Calu3 (cell line): Measurements from ENCODE around the gene CTIF. TPM values are rescaled to one million over a fixed set of nuclear protein-coding genes. Genes with fewer than 3 reads are reported as not detected.

ENCODE experiments used
- BruUV-seq: library from RNA; stranded (reverse); fragments of 400-500 nt; replicated peaks from 2 replicates; lab custom pipeline; 2021; lab: Mats Ljungman, UMichigan
- CTCF ChIA-PET: fragments of 300-600 bp; sonication (Branson Sonifier 250); formaldehyde crosslinking; loops from one replicate; lab custom pipeline; 2022; ENCODE audit warnings: antibody characterized with exemption; lab: Charles Lee
- DNase-seq: peaks from one replicate; pipeline ENCODE4 v3.0.0; 2022
- H3K27ac Mint-ChIP-seq: one replicate; pipeline ENCODE4 v1.8.0; 2022; ENCODE audit warnings: mixed read lengths; ENCODE audit not compliant: unreplicated experiment
- H3K27me3 Mint-ChIP-seq: one replicate; pipeline ENCODE4 v1.8.0; 2022; ENCODE audit warnings: mixed read lengths; ENCODE audit not compliant: unreplicated experiment
- H3K36me3 Mint-ChIP-seq: one replicate; pipeline ENCODE4 v1.8.0; 2022; ENCODE audit warnings: mild to moderate bottlenecking, moderate library complexity, mixed read lengths; ENCODE audit not compliant: insufficient read depth, unreplicated experiment
- H3K4me1 Mint-ChIP-seq: one replicate; pipeline ENCODE4 v1.8.0; 2022; ENCODE audit warnings: mild to moderate bottlenecking, low read depth, mixed read lengths; ENCODE audit not compliant: unreplicated experiment
- H3K4me3 Mint-ChIP-seq: one replicate; pipeline ENCODE4 v1.8.0; 2022; ENCODE audit warnings: mild to moderate bottlenecking, low read depth, moderate library complexity, mixed read lengths; ENCODE audit not compliant: unreplicated experiment
- H3K9me3 Mint-ChIP-seq: one replicate; pipeline ENCODE4 v1.8.0; 2022; ENCODE audit warnings: low read depth, mixed read lengths; ENCODE audit not compliant: unreplicated experiment
- CTCF ChIP-seq: fragments of 200-600 bp; IDR thresholded peaks from one replicate; pipeline ENCODE4 v1.8.0; 2022; ENCODE audit warnings: antibody characterized with exemption; ENCODE audit not compliant: unreplicated experiment
- intact Hi-C: fragments of 100-400 bp; cut with micrococcal nuclease; formaldehyde crosslinking; loops from one replicate; pipeline ENCODE4 v1.10.0; 2022; ENCODE audit not compliant: unreplicated experiment
- microRNA-seq: library from miRNA; unstranded; fragments of <30 nt; microRNA quantifications from one replicate; pipeline ENCODE4 v1.2.0, GENCODE V29; 2022
- total RNA-seq: library from RNA; stranded (reverse); gene quantifications from 2 replicates; pipeline ENCODE4 v1.2.3, GENCODE V29; 2022

The CTIF gene
- total RNA-seq, 1 experiment from 2014 or later = 40.8 TPM

GRCh38 chr18:48909721-48910120, 370.9 kb downstream of the CTIF start:
- no TSS peak for BruUV-seq
- Mint-ChIP-seq H3K27ac (no peak overlapping the region), H3K27me3 (no peaks in the 10 kb centered on the region), H3K9me3 (peaks cover 4% of the 10 kb centered on the region), H3K4me1 (peaks cover 16% of the 10 kb centered on the region), H3K4me3 (no peak overlapping the region), H3K36me3 (peaks cover 6% of the 10 kb centered on the region)
- intact Hi-C loops = no loop called here
- CTCF ChIA-PET = interaction anchor here (0.6 kb wide), 2 partner anchors 346 to 953 kb away, joined by 4 to 5 read pairs; no protein-coding TSS in a partner anchor
- no peak for DNase-seq
- no peak for TF ChIP-seq CTCF

DNA sequence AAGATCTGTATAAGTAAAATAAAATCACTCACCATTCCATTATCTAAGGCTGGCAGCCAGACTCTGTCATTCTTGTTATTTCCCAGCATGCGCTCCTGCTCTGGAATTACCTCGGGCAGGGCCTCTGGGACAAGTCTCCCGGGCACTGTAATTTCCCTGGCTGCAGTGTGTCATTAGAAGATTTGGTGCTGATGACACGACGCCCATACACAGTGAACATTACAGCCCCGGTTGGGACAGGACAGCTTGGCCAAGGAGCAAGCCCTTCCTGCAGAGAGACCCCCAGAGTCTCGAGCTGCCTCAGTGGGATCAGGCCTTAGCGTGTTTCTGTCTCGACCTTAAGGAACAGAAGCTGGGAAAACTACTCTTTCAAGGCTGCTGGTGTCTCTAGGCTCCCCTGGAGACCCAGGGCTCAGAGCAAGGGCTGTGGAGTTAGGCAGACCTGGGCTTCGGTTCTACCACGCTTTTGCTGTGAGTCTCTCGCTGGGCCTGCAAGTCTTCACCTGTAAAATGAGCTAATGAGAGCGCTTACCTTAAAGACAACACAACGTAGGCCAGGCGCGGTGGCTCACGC, 372.2 kb downstream of the CTIF start:
- no peak for TF ChIP-seq CTCF
- Mint-ChIP-seq H3K27me3 (no peaks in the 10 kb centered on the region), H3K4me3 (no peak overlapping the region), H3K9me3 (no peaks in the 10 kb centered on the region), H3K27ac (no peak overlapping the region), H3K36me3 (peaks cover 4% of the 10 kb centered on the region), H3K4me1 (peaks cover 17% of the 10 kb centered on the region)
- no peak for DNase-seq
- BruUV-seq = no TSS peak
- CTCF ChIA-PET = no interaction called here
- intact Hi-C loops = no loop called here

Small RNA genes within 50 kb of the gene (microRNA-seq; reads per million reads assigned to microRNA genes)
- not detected for gene MIR4743

Other genes starting within 250 kb of the CTIF start
- gene ZBTB7C, start 129.6 kb upstream of the CTIF start, total RNA-seq = not detected in 2 replicates